HG03064 (cell line): ENCODE data around the gene LRIG3.
"Not testable (repeated sequence)": the region's sequence is repeated elsewhere in the genome, so short reads cannot be mapped to it uniquely, and the experiment has no call there.

Experiments
- ATAC-seq: cut with Tn5 transposase; IDR thresholded peaks from one replicate; pipeline ENCODE4 v1.9.1; 2021; ENCODE audit warnings: low read depth; ENCODE audit not compliant: unreplicated experiment

Gene LRIG3

DNA sequence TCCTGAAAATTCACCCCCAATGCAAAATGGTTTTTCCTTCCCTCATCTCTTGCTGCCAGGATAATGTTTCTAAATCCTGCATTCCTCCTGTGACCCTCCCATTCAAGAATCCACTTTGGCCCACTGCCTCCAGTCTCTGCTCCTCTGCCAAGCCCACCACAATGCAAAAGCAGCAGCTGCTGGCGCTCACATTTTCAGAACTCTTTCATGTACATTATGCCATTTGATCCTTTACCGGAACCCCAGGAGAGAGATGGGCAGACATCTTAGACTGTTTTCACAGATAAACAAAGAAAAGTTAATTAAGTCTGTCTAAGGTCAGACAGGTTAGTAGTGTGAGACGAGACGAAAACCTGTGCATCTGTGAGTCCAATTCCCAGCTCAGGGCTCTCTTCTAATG lies 12.9 kb downstream of the LRIG3 start:
- no peak for ATAC-seq

DNA sequence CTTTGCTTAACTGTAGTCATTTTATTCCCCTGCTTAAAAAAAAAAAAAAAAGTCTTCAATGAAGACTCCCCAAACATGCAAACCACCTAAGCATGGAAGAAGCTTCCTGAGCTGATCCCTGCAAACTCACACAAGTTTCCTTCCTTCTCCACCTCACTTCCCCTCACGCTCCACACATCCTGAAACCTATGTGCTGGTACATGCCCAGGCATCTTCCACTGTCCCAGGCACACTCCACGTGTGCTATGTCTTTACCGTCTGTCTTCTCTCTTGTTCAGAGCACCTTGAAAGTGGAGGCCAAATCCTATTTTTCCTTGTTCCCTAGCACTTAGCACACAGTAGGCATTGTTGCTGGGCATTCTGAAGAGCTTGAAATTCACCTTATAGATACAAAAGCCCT lies 13.4 kb downstream of the LRIG3 start:
- ATAC-seq, result no peak

GRCh38 chr12:58905422-58905821 lies 14.9 kb downstream of the LRIG3 start:
- no peak for ATAC-seq

DNA sequence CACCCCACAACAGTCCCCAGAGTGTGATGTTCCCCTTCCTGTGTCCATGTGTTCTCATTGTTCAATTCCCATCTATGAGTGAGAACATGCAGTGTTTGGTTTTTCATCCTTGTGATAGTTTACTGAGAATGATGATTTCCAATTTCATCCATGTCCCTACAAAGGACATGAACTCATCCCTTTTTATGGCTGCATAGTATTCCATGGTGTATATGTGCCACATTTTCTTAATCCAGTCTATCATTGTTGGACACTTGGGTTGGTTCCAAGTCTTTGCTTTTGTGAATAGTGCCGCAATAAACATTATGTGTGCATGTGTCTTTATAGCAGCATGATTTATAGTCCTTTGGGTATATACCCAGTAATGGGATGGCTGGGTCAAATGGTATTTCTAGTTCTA lies 17.6 kb downstream of the LRIG3 start:
- ATAC-seq, result not testable (repeated sequence)

DNA sequence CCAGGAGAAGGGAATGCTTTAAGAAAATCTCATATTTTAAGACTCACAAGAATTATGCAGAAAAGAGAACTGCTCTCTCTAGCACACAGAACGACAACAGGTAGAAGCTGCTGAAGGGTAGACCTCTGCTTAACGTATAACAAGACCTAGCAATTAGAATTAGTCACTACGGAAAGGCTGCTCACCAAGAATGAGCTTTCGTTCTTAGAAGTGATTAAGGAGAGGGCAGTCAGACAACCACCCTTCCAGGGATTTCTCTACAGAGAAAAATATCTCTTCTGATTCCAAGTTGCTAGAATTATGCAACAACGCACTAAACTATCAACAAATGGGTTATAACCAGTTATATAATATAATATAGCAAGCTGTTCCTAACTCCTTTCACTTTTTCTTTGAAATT lies 18.6 kb downstream of the LRIG3 start:
- ATAC-seq, result no peak

DNA sequence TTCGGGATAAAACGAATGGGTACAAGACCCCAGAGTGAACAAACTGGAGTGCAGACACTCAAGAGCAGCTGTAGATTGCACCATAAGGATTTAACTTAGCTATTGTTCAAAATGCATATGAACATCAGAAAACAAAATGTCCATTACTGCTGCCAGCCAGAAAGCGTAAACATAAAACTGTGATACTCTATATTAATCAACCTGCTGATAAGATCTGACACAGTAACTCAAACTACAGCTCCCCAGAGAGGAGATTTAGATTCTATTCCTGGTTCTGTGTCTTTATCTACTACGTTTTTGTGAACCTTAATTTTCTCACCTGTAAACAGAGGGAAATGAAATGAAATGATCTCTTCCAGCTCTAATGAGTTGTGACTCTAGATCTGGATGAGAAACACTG lies 22.3 kb downstream of the LRIG3 start:
- ATAC-seq, result no peak

- no peak for ATAC-seq
These were observed 24.0 kb downstream of the LRIG3 start for GRCh38 chr12:58896278-58896677.

DNA sequence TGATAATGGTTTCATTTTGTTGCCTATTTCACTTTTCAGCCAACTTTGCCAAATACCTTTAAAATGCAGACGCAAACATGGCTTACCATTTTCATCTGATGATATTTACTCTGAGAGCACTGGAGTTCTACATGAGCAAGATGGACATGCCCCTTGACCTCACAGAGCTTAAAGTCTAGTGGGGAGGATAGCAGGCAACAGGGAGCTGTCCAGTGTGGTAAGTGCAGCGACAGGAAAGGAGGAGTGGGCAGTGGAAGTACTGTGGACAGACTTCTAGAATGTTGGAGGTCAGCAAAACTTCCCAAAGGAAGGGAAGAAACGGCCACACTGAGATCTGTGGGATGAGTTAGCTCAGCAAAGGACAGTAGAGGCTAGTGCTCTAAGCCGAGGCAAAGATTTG lies 25.3 kb downstream of the LRIG3 start:
- no peak for ATAC-seq

DNA sequence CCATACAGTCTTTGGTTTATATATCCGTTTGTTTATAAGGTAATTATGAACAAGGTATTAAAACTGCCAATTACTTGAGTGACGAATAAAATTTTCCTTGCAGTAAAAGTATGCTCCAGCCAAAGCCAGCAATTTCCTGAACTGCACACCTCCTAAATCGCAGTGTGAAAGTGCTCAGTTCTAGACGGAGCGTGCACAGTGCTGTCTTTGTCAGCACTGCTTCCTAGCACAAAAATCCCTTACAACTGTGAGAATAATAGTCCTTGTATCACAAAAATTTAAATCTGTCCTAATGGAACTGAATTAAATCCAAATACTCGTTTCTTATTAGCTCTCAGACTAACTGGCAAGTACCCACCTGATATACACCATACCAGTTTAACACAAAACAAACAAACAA lies 26.3 kb downstream of the LRIG3 start:
- no peak for ATAC-seq

GRCh38 chr12:58893495-58893894 lies 26.8 kb downstream of the LRIG3 start:
- ATAC-seq, result no peak

DNA sequence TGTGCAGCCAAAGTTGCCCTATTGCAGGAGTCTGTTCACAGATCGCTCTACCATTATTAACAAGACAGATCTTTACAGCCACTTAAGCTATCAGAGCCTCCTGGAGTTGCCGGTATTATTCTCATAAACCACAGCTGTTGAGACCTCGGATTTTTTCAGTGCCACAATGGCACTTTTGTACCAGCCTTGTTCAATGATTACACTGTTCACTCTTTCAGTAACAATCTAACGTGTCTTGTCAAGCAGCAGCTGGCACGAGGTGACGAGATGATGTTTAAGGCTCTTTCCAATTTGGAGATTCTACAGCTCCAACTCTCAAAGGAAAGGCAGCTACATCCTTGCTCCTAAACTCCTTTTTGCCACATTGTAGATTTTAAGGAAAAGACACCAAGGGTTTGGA lies 30.7 kb downstream of the LRIG3 start:
- no peak for ATAC-seq

DNA sequence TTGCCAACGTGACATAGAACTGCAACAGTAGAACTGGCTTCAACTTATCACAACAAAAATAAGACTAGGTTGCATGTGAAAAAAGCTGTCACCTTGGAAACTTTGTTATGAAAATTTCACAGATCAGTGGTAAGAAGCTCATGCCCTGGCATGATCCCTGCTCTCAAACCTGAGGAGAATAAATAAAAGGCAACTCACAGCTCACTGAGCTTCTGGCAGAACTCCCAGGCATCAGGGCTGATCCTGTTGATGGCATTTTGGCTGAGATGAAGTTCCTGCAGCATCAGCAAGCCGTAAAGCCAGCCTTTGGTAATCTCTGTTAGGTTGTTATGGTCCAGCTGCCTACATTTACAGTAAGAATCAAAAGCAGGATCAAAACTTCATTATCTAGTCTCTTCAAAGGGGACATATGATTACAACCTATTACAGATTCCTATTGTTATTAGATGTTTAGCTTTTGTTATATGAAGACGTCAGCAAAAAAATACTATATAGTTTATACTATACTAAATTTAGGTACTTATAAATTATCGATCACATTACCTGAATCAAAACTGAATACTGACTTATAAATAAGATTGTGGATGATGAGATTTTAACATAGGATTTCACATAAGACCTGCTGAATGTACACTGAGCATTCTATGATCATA lies 32.0 kb downstream of the LRIG3 start:
- ATAC-seq, result no peak

- no peak for ATAC-seq
These were observed 33.2 kb downstream of the LRIG3 start for GRCh38 chr12:58887068-58887467.

DNA sequence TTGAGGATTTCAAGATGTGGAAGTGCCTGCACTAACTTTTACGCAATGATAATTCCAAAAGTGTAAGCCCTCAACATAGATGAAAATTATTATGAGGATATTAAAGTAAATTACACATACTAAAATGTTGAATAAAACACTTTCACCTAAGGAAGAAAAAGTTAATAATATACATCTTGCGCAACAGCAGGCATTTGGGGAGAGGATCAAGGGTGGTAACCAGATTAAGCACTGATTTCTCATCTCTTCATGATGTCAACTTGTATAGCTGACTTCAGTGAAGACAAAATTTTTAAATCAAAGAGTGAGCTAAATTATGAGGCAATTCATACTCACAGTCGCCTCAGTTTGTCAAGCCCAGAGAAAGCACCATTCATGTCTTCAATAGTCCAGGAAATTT lies 33.8 kb downstream of the LRIG3 start:
- ATAC-seq, result no peak

DNA sequence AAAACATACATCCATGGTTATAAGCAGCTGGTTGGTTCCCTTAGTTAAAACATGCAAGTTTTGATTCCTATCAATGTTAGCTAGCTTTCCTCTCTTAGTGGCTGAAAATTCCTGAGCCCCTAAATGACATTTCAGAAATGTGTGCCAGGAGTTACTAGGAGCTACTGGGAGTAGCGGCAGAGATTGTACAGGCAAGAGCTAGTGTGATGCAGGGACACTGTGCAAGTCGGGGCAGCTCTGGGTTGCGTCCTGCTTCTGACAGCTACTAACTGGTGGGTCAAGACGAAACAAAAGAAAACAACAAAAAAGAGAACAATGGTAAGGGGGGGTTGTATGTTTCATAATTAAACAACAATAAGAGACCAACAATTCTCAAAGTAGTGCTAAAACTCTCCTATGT lies 35.4 kb downstream of the LRIG3 start:
- ATAC-seq, result no peak

DNA sequence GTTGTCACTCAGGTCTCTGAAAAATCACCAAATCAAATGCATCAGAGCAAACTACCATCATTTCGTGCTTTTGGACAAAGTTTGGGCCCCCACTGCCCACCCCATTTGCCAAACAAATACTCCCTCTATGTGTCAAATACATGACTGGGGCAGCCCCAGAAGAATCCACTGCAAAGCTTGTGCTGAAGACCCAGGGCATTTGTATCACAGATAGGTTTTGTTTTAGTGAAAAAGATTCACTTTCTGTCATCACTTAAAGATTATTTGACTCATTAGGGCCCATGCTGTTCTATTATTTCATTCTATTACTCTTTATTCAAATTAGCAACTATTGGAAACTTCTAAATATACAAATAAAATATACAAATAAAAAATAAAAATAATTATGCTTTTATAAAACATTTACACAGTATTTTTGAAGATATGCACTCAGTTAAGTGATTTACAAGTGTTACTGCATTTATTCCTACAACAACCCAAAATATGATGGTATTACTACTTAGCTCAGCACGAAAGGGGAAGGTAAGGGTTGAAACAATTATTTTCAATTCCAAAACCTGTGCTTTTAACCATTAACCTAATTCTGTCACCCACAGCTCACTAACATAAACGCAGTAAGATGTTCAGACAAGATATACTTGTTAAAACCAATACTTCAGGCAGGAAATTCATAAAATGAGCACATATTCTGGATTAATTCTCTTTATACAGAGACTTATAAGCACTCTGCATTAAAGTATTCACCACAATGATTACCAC lies 36.5 kb downstream of the LRIG3 start:
- no peak for ATAC-seq

- ATAC-seq, result no peak
These were observed 37.5 kb downstream of the LRIG3 start for GRCh38 chr12:58882826-58883225.

- ATAC-seq, result no peak
These were observed 38.5 kb downstream of the LRIG3 start for GRCh38 chr12:58881816-58882215.

GRCh38 chr12:58880639-58881038 lies 39.7 kb downstream of the LRIG3 start:
- ATAC-seq, result no peak

DNA sequence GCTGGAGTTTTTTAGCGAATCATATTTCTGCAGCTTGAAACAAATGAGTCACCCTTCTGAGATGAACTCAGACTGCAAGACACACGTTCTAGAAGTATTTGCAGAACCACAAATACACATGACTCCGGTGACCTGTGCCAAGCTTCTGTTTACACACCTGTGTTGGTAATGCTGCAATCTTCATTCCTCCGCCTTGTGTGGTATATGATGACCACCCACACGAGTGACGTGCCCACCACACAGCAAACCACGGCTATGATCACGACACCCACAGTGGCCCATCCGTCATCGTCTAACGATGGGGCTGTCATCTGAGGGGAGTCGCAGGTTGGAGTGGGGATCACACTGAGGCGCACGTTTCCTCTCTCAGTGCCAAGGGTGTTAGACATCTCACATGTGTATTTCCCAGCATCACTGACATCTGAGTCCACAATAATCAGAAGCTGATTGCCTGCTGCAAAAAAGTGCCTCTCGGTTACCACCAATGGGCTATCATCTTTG lies 43.0 kb downstream of the LRIG3 start:
- no peak for ATAC-seq

- no peak for ATAC-seq
These were observed 46.8 kb downstream of the LRIG3 start for GRCh38 chr12:58873496-58873895.

GRCh38 chr12:58871556-58871955 lies 48.7 kb downstream of the LRIG3 start:
- no peak for ATAC-seq
